ENCODE measurements around the gene DACH1. TPM values are rescaled to one million over a fixed set of nuclear protein-coding genes. Genes with fewer than 3 reads are reported as not detected.

The DACH1 gene
- total RNA-seq, 4 donors from 2014 or later, result 0.98 to 1.6 (median 1.0) TPM

DNA sequence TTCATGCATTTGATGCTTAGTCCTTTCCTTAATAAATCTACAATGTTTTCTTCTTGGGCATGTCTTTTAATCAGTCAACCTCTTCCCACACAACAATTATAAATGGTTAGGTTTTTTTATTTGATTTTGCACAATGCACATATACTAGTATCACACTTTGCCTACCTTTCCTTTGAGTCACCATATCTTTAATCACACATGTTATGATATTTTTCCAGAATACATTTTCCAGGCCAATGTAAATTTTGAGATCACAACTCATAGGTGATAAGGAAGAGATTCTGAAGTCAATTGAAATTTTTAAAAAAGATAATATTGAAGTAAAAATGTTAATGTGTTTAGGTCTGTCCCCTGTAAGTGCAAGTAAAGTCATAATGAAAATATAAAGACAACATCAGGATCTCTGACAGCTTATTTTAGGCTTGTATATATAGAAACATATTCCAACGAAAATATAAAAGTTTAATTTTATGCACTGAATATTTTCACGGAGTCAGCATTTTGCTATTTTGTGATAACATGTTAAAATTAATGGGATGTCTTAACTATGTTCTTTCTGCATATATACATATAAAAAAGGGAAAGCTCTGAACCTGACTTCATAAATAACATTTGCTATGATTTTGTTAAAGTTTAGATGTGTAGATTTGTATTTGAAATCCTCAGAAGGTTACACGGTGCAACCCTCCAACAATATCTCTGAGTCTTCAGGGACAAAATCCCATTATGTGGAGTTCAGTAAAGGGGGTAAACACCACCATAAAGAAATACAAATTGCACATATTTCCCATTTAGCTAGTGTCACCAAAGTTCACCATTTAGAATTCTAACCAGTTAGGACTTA, 351.9 kb downstream of the DACH1 start:
- Histone ChIP-seq H3K4me1 (no peaks in the 10 kb centered on the region), H3K36me3 (no peaks in the 10 kb centered on the region), H3K27me3 (no peaks in the 10 kb centered on the region), H3K4me3 (no peak overlapping the region), H3K27ac (no peak overlapping the region), H3K9me3 (no peaks in the 10 kb centered on the region)
- no peak for TF ChIP-seq POLR2A (IDR thresholded peaks at IDR 0.05)
- TF ChIP-seq, protein P1, sequence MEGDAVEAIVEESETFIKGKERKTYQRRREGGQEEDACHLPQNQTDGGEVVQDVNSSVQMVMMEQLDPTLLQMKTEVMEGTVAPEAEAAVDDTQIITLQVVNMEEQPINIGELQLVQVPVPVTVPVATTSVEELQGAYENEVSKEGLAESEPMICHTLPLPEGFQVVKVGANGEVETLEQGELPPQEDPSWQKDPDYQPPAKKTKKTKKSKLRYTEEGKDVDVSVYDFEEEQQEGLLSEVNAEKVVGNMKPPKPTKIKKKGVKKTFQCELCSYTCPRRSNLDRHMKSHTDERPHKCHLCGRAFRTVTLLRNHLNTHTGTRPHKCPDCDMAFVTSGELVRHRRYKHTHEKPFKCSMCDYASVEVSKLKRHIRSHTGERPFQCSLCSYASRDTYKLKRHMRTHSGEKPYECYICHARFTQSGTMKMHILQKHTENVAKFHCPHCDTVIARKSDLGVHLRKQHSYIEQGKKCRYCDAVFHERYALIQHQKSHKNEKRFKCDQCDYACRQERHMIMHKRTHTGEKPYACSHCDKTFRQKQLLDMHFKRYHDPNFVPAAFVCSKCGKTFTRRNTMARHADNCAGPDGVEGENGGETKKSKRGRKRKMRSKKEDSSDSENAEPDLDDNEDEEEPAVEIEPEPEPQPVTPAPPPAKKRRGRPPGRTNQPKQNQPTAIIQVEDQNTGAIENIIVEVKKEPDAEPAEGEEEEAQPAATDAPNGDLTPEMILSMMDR (IDR thresholded peaks at IDR 0.05 in 4 of 5, conservative IDR thresholded peaks at IDR 0.05 in 1 of 5), result no peak
- in situ Hi-C loops (cut with MboI; ENCODE audit: low sequenced_read_pairs in 4 of 4), result no loop called here
- no peak for DNase-seq
- intact Hi-C loops (cut with DNase I; ENCODE audit: low total_unique reads), result no loop called here
- no peak for ATAC-seq

DNA sequence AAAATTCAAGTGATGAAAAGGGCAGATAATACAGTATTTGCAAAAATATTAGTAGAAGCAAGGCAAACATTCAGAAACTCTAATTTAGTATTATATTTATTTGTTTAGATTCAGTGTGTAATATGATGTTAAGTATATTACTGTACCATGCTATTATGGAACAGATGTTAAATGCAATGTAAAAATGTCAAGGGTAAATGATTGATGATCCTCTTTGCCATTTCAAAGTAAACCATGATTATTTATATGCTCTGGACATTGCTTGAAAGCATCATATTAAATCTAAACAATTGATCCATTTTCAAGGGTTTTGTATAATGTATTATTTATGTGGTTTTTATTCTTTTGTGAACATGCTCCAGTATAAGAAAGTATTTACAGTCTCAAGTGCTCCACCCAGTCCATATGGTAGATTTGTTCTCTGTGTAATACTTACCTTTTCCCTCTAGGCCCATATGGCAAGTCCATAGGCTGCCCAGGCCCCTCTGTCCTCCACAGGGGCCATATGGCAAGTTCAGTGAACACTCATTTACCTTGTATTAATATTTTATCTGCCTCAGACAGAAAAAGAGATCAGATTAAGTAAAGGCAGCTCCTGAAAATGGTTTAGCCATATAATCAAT, 353.5 kb downstream of the DACH1 start:
- no peak overlapping the region for H3K27ac ChIP-seq
- H3K4me3 ChIP-seq, result no peak overlapping the region
- intact Hi-C loops (cut with DNase I; ENCODE audit: low total_unique reads) (no loop called here), in situ Hi-C loops (cut with MboI; ENCODE audit: low sequenced_read_pairs in 4 of 4) (no loop called here)
- ATAC-seq, result no peak
- no peaks in the 10 kb centered on the region for H3K9me3 ChIP-seq
- H3K36me3 ChIP-seq, result no peaks in the 10 kb centered on the region
- no peaks in the 10 kb centered on the region for H3K4me1 ChIP-seq
- TF ChIP-seq, protein P1 (IDR thresholded peaks at IDR 0.05 in 4 of 5, conservative IDR thresholded peaks at IDR 0.05 in 1 of 5), result no peak
- no peak for TF ChIP-seq POLR2A (IDR thresholded peaks at IDR 0.05)
- no peaks in the 10 kb centered on the region for H3K27me3 ChIP-seq
- DNase-seq, result no peak

DNA sequence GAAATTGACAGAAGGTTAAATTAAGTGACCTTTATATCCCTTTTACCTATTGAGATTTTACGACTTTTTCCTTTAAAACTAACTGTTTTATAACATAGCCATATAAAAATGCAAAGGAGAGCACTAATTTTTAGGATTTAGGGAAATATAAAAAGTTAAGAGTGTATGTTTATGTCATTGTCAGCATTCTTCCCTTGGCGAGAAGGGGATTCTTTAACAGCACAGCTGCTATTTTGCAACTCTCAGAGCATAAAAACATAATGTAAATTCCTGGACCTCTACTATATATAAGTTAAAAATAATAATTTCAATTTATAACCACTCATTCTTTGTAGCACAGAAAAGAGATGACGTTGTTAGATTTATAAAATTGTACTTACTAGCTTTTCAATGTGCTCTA, 363.2 kb downstream of the DACH1 start:
- intact Hi-C loops (cut with DNase I; ENCODE audit: low total_unique reads) (no loop called here), in situ Hi-C loops (cut with MboI; ENCODE audit: low sequenced_read_pairs in 4 of 4) (no loop called here)
- DNase-seq (no peak), ATAC-seq (no peak)
- Histone ChIP-seq H3K27ac (no peak overlapping the region), H3K4me1 (no peaks in the 10 kb centered on the region), H3K4me3 (no peak overlapping the region), H3K36me3 (no peaks in the 10 kb centered on the region), H3K27me3 (no peaks in the 10 kb centered on the region), H3K9me3 (no peaks in the 10 kb centered on the region)
- no peak for TF ChIP-seq POLR2A (IDR thresholded peaks at IDR 0.05)
- TF ChIP-seq, protein P1 (IDR thresholded peaks at IDR 0.05 in 4 of 5, conservative IDR thresholded peaks at IDR 0.05 in 1 of 5), result no peak

DNA sequence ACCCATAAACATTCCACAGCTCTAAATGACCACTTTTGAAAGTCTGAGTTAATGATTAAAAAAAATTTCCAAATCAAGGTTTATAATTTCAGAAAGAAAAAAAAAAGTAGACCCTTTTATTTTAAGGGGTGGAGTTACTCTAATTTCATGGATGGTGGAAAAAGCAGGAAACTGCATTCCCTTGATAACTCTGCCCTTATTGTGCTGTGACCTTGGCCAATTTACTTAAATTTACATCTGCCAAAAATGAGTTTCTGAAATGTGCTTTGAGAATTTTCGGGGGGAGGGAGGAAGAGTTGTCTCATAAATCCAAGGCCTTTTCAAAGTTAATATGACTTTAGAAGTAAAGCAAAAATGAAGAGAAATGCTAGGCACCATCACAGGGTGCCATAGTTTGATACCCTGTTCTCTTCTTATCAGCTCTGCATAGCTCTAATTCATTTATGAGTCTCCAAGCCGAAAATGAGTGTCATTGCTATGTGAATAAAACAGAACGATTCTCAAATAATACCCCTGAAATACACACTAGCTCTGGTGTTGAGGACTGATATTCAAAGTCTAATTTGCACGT, 367.0 kb downstream of the DACH1 start:
- Histone ChIP-seq H3K27ac (peak overlapping the region; percentile 25 to 59 (median 36)), H3K4me3 (no peak overlapping the region), H3K4me1 (no peaks in the 10 kb centered on the region), H3K9me3 (no peaks in the 10 kb centered on the region), H3K36me3 (no peaks in the 10 kb centered on the region), H3K27me3 (no peaks in the 10 kb centered on the region)
- ATAC-seq, result no peak
- DNase-seq, result no peak
- intact Hi-C loops (cut with DNase I; ENCODE audit: low total_unique reads), result no loop called here
- in situ Hi-C loops (cut with MboI; ENCODE audit: low sequenced_read_pairs in 4 of 4), result no loop called here
- TF ChIP-seq, protein P1 (IDR thresholded peaks at IDR 0.05 in 4 of 5, conservative IDR thresholded peaks at IDR 0.05 in 1 of 5), result no peak
- no peak for TF ChIP-seq POLR2A (IDR thresholded peaks at IDR 0.05)
